Measurements from ENCODE around the gene FAM83E.
"Not testable (repeated sequence)": the region's sequence is repeated elsewhere in the genome, so short reads cannot be mapped to it uniquely, and the experiment has no call there.

GRCh38 chr19:48577908-48578307 is 37.0 kb downstream of the FAM83E start:
- not testable (repeated sequence) for TF ChIP-seq CTCF, POLR2A (IDR thresholded peaks at IDR 0.05)
